Retinal pigment epithelial cell (primary cell): ENCODE data around the gene XRN1.
A peak's percentile ranks its signal among the peaks of the same experiment; 100 is the strongest.
"Not testable (repeated sequence)": the region's sequence is repeated elsewhere in the genome, so short reads cannot be mapped to it uniquely, and the experiment has no call there.

Source experiments
- DNase-seq: peaks from one replicate; pipeline ENCODE4 v3.0.0-alpha.2; 2010; ENCODE audit warnings: low read depth
- H3K4me3 ChIP-seq: 2 replicates; pipeline ENCODE4 v1.5.1; 2011; ENCODE audit warnings: mild to moderate bottlenecking, low read length, control low read depth, moderate library complexity
- CTCF ChIP-seq: conservative IDR thresholded peaks from 2 replicates; pipeline ENCODE4 v1.5.1; 2011; ENCODE audit warnings: low read depth, low read length, control low read depth, inconsistent platforms

The XRN1 gene

GRCh38 chr3:142356818-142357217 lies 91.0 kb downstream of the XRN1 start:
- TF ChIP-seq CTCF: no peak
- no peak overlapping the region for H3K4me3 ChIP-seq
- no peak for DNase-seq

GRCh38 chr3:142355692-142356091 lies 92.1 kb downstream of the XRN1 start:
- TF ChIP-seq CTCF: no peak
- DNase-seq: no peak

GRCh38 chr3:142354076-142354475 lies 93.8 kb downstream of the XRN1 start:
- no peak overlapping the region for H3K4me3 ChIP-seq
- TF ChIP-seq CTCF: no peak
- no peak for DNase-seq

More at GRCh38 chr3:142355692-142356091, 92.1 kb downstream of the XRN1 start:
- no peak overlapping the region for H3K4me3 ChIP-seq

GRCh38 chr3:142353571-142353970 lies 94.3 kb downstream of the XRN1 start:
- DNase-seq: no peak
- H3K4me3 ChIP-seq: no peak overlapping the region
- no peak for TF ChIP-seq CTCF

- peak; percentile 8 for DNase-seq
- H3K4me3 ChIP-seq: not testable (repeated sequence)
Measured at GRCh38 chr3:142352698-142353097, 95.1 kb downstream of the XRN1 start.

- TF ChIP-seq CTCF: no peak
- no peak for DNase-seq
- H3K4me3 ChIP-seq: no peak overlapping the region
Measured at GRCh38 chr3:142348460-142348859, 99.4 kb downstream of the XRN1 start.

- TF ChIP-seq CTCF: no peak
- DNase-seq: no peak
- no peak overlapping the region for H3K4me3 ChIP-seq
Measured at GRCh38 chr3:142337994-142338393, 109.8 kb downstream of the XRN1 start.

GRCh38 chr3:142332390-142332789 lies 115.4 kb downstream of the XRN1 start:
- H3K4me3 ChIP-seq: no peak overlapping the region
- no peak for TF ChIP-seq CTCF
- DNase-seq: no peak

- not testable (repeated sequence) for DNase-seq, H3K4me3 ChIP-seq
Measured at GRCh38 chr3:142324275-142324953, 123.4 kb downstream of the XRN1 start.
